ENCODE results near the gene SLC25A39. TPM values are rescaled to one million over a fixed set of nuclear protein-coding genes. Genes with fewer than 3 reads are reported as not detected.
"Not testable (repeated sequence)": the region's sequence is repeated elsewhere in the genome, so short reads cannot be mapped to it uniquely, and the experiment has no call there.

SLC25A39 gene
- total RNA-seq, 2 donors from 2014 or later = 72.6 to 154 TPM

- TF ChIP-seq CTCF (IDR thresholded peaks at IDR 0.05) (no peak), POLR2A (IDR thresholded peaks at IDR 0.05) (no peak)
- Histone ChIP-seq H3K4me1 (peaks cover 13% of the 10 kb centered on the region), H3K27me3 (no peaks in the 10 kb centered on the region), H3K9me3 (no peaks in the 10 kb centered on the region), H3K27ac (no peak overlapping the region), H3K36me3 (replicated peaks in 1 of 2; ENCODE audit: insufficient read depth in 1 of 2, low read depth in 2 of 2) (no peaks in the 10 kb centered on the region), H3K4me3 (no peak overlapping the region)
- WGBS, 2 donors = 54 to 74% methylated on average over 5 of the region's 5 CpGs
- intact Hi-C loops (cut with DNase I) = no loop called here
- ATAC-seq (no peak), DNase-seq (peak in 1 of 4 donors; percentile 51)
Observed at GRCh38 chr17:44333371-44333770, 8.7 kb upstream of the SLC25A39 start.

- Histone ChIP-seq H3K36me3 (replicated peaks in 1 of 2; ENCODE audit: insufficient read depth in 1 of 2, low read depth in 2 of 2) (no peaks in the 10 kb centered on the region), H3K4me1 (peaks cover 18% of the 10 kb centered on the region), H3K27me3 (no peaks in the 10 kb centered on the region), H3K4me3 (no peak overlapping the region), H3K27ac (no peak overlapping the region), H3K9me3 (no peaks in the 10 kb centered on the region)
- ATAC-seq (peak; percentile 25), DNase-seq (peak; percentile 78 to 88 (median 82))
- intact Hi-C loops (cut with DNase I) = no loop called here
- 0% methylated on average over 5 to 7 of the region's 7 CpGs for WGBS, 2 donors
- TF ChIP-seq POLR2A (IDR thresholded peaks at IDR 0.05) (no peak), CTCF (IDR thresholded peaks at IDR 0.05) (peak; percentile 73 to 85 (median 79))
Observed at GRCh38 chr17:44331249-44331760, 6.7 kb upstream of the SLC25A39 start.

GRCh38 chr17:44330263-44330662 is 5.6 kb upstream of the SLC25A39 start:
- ATAC-seq; H3K36me3 ChIP-seq (replicated peaks in 1 of 2; ENCODE audit: insufficient read depth in 1 of 2, low read depth in 2 of 2); H3K4me3 ChIP-seq; H3K9me3 ChIP-seq; DNase-seq; intact Hi-C loops (cut with DNase I); H3K27ac ChIP-seq; H3K27me3 ChIP-seq: not testable (repeated sequence)
- 72 to 85% methylated on average over 5 of the region's 5 CpGs for WGBS, 2 donors
- peaks cover 28% of the 10 kb centered on the region for H3K4me1 ChIP-seq

DNA sequence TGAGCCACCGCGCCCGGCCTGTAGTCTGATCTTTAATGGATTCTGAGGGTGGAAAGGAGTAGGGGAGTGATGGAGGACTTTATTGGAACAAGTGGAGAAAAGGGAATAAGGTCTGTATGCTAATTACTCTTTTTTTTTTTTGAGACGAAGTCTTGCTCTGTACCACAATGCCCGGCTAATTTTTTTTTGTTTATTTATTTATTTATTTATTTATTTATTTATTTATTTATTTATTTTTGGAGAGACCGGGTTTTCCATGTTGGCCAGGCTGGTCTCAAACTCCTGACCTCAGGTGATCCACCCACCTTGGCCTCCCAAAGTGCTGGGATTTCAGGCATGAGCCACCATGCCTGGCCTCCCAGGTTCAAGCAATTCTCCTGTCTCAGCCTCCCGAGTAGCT is 4.9 kb upstream of the SLC25A39 start:
- 82 to 83% methylated on average over 7 of the region's 7 CpGs for WGBS, 2 donors
- H3K9me3 ChIP-seq; H3K4me3 ChIP-seq; ATAC-seq; H3K27ac ChIP-seq; H3K27me3 ChIP-seq; intact Hi-C loops (cut with DNase I); H3K36me3 ChIP-seq (replicated peaks in 1 of 2; ENCODE audit: insufficient read depth in 1 of 2, low read depth in 2 of 2); DNase-seq: not testable (repeated sequence)
- peaks cover 31% of the 10 kb centered on the region for H3K4me1 ChIP-seq

DNA sequence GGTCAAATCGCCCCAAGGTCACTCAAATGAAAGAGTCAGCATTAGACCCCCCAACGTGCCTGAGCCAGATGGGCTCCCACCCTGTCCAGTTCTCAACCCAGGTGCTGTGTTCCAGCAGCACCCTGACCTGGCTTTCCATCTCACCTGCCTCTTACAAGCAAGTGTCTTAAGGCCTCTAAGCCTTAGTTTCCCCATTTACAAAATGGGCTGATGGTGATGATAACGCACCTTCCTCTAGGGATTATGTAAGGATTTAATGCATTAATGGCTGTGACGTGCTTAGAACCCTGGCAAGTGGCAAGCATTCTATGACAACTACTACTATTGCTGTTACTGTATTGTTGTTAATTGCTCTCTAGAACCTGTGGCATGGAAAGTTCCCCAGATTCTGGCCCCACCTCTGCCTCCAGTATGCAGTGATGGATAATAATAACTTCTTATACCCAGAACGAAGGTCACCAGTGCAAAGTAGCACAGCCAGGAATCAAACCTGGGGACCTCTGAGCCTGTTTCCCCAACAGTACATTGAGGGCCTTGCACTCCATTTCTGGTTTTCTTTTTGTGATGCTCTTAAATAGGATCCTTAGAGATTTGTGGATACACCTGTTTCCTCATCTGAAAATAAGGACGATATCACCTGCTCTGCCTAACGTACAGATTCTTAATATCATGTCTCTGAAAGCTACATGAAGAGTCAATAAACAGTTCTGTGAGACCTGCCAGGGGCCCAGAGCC is 3.3 kb upstream of the SLC25A39 start:
- Histone ChIP-seq H3K4me1 (peaks cover 43% of the 10 kb centered on the region), H3K9me3 (no peaks in the 10 kb centered on the region), H3K36me3 (replicated peaks in 1 of 2; ENCODE audit: insufficient read depth in 1 of 2, low read depth in 2 of 2) (no peaks in the 10 kb centered on the region), H3K27me3 (no peaks in the 10 kb centered on the region), H3K4me3 (no peak overlapping the region), H3K27ac (no peak overlapping the region)
- WGBS, 2 donors = 51 to 61% methylated on average over 7 of the region's 7 CpGs
- ATAC-seq = no peak
- DNase-seq = no peak
- intact Hi-C loops (cut with DNase I) = no loop called here
- TF ChIP-seq CTCF (IDR thresholded peaks at IDR 0.05) = no peak
- TF ChIP-seq POLR2A (IDR thresholded peaks at IDR 0.05) = no peak

Data from body of pancreas (tissue), 4 donors.